ENCODE results near the gene ZNF717. TPM values are rescaled to one million over a fixed set of nuclear protein-coding genes. Genes with fewer than 3 reads are reported as not detected.

ZNF717 gene
- total RNA-seq, 1 experiment from 2014 or later = 13.0 TPM

DNA sequence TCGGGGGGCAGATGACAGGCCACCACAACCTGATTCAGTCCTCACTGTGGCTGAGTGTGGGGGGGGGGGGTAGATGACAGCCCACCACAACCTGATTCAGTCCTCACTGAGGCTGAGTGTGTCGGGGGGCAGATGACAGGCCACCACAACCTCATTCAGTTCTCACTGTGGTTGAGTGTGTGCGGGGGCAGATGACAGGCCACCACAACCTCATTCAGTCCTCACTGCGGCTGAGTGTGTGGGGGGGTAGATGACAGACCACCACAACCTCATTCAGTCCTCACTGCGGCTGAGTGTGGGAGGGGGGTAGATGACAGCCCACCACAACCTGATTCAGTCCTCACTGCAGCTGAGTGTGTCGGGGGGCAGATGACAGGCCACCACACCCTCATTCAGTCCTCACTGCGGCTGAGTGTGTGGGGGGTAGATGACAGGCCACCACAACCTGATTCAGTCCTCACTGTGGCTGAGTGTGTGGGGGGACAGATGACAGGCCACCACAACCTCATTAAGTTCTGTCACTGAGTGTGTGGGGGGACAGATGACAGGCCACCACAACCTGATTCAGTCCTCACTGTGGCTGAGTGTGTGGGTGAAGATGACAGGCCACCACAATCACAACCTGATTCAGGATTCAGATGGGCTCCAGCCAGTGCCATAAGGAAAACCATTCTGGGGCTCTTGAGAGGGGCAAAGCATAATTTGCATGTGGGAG, 16.9 kb downstream of the ZNF717 start:
- H4K91ac ChIP-seq (ENCODE audit: insufficient read length, low read depth, low read length) = no peak overlapping the region
- H3K23me2 ChIP-seq (ENCODE audit: insufficient read length, low read depth, low read length, poor library complexity, severe bottlenecking) = no peaks in the 10 kb centered on the region
- H3K36me3 Mint-ChIP-seq (ENCODE audit: insufficient read depth in 1 of 3, low read depth in 3 of 3) = peaks cover 36 to 64% (median 52%) of the 10 kb centered on the region in 3 experiments
- no peak overlapping the region for H3K23ac ChIP-seq (ENCODE audit: insufficient read length, low read depth, low read length)
- no peak overlapping the region for H2BK12ac ChIP-seq (ENCODE audit: insufficient read length, low read depth, low read length)
- H3K79me2 ChIP-seq (ENCODE audit: insufficient read depth, low read length) = no peaks in the 10 kb centered on the region; the same call in 1 of the 2 replicates
- no peak overlapping the region for H2BK20ac ChIP-seq (ENCODE audit: low read depth, low read length, poor library complexity, severe bottlenecking)
- H3K27ac Mint-ChIP-seq = no peak overlapping the region
- no peak overlapping the region for H3K18ac ChIP-seq (ENCODE audit: insufficient read length, low read depth, low read length)
- WGBS (ENCODE audit: extremely low coverage, insufficient read length, low lambda C conversion rate) = no CpG with 5 or more reads among the region's 7 CpGs
- H3K27me3 Mint-ChIP-seq (ENCODE audit: low read depth) = no peaks in the 10 kb centered on the region
- H3K14ac ChIP-seq (ENCODE audit: insufficient read depth, low read length) = no peak overlapping the region
- TF ChIP-seq, protein P1, sequence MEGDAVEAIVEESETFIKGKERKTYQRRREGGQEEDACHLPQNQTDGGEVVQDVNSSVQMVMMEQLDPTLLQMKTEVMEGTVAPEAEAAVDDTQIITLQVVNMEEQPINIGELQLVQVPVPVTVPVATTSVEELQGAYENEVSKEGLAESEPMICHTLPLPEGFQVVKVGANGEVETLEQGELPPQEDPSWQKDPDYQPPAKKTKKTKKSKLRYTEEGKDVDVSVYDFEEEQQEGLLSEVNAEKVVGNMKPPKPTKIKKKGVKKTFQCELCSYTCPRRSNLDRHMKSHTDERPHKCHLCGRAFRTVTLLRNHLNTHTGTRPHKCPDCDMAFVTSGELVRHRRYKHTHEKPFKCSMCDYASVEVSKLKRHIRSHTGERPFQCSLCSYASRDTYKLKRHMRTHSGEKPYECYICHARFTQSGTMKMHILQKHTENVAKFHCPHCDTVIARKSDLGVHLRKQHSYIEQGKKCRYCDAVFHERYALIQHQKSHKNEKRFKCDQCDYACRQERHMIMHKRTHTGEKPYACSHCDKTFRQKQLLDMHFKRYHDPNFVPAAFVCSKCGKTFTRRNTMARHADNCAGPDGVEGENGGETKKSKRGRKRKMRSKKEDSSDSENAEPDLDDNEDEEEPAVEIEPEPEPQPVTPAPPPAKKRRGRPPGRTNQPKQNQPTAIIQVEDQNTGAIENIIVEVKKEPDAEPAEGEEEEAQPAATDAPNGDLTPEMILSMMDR (conservative IDR thresholded peaks at IDR 0.05) = no peak
- no peaks in the 10 kb centered on the region for H3K27me3 ChIP-seq (ENCODE audit: insufficient read depth, low read length)
- no peaks in the 10 kb centered on the region for H3K4me1 Mint-ChIP-seq
- no peak overlapping the region for H2BK15ac ChIP-seq (ENCODE audit: low read depth, low read length)
- no peak for DNase-seq
- H3K4me3 Mint-ChIP-seq = no peak overlapping the region
- H2BK120ac ChIP-seq (ENCODE audit: low read depth, low read length, poor library complexity, severe bottlenecking) = no peak overlapping the region
- no peak overlapping the region for H3K9ac ChIP-seq (ENCODE audit: extremely low read depth, insufficient read length, low read length)
- H3K9me3 Mint-ChIP-seq = peaks cover 32 to 67% of the 10 kb centered on the region in 2 experiments; a peak in 4 of 5 replicates
- H3T11ph ChIP-seq (ENCODE audit: low read length) = no peak overlapping the region
- H3K4me1 ChIP-seq (ENCODE audit: insufficient read depth, low read length) = no peaks in the 10 kb centered on the region
- no peak overlapping the region for H4K5ac ChIP-seq (ENCODE audit: insufficient read length, low read depth, low read length)
- no peak overlapping the region for H2AFZ ChIP-seq (ENCODE audit: low read length)
- H3K9me3 ChIP-seq (ENCODE audit: control insufficient read depth, low read depth, low read length) = no peaks in the 10 kb centered on the region
- H2AK5ac ChIP-seq (ENCODE audit: insufficient read length, low read length) = no peak overlapping the region
- no peak overlapping the region for H4K8ac ChIP-seq (replicated peaks; ENCODE audit: insufficient read length, low read depth, low read length)
- H2BK5ac ChIP-seq (ENCODE audit: insufficient read length, low read length) = no peak overlapping the region
- H3K56ac ChIP-seq (ENCODE audit: insufficient read length, low read depth, low read length) = no peak overlapping the region
- no peak overlapping the region for H3K4ac ChIP-seq (ENCODE audit: low read depth, low read length)
- H3K79me1 ChIP-seq (ENCODE audit: insufficient read depth, low read depth, low read length, poor library complexity, severe bottlenecking) = no peaks in the 10 kb centered on the region
- H3K27ac ChIP-seq (ENCODE audit: insufficient read length, low read depth, low read length) = no peak overlapping the region
- H4K20me1 ChIP-seq (ENCODE audit: control insufficient read depth, insufficient read depth, insufficient read length) = no peaks in the 10 kb centered on the region
- H3K4me2 ChIP-seq (ENCODE audit: insufficient read depth, insufficient read length, low read length) = no peak overlapping the region

All from H9 (cell line).